A673 (cell line): Measurements from ENCODE around the gene MAN1C1. TPM values are rescaled to one million over a fixed set of nuclear protein-coding genes. Genes with fewer than 3 reads are reported as not detected.

Experiments used
- BruUV-seq: library from RNA; stranded (reverse); fragments of 400-500 nt; replicated peaks from 2 replicates; lab custom pipeline; 2021; lab: Mats Ljungman, UMichigan
- CTCF ChIA-PET: fragments of 300-600 bp; sonication (Branson Sonifier 250); formaldehyde crosslinking; loops from one replicate; lab custom pipeline; 2022; ENCODE audit warnings: antibody characterized with exemption; lab: Charles Lee
- POLR2A ChIA-PET: fragments of 300-600 bp; sonication (Branson Sonifier 250); formaldehyde crosslinking; loops from one replicate; lab custom pipeline; 2022; ENCODE audit warnings: antibody characterized with exemption; ENCODE audit not compliant: low non-redundant PET; lab: Charles Lee
- DNase-seq: peaks from one replicate; pipeline ENCODE4 v3.0.0-alpha.2; 2015; ENCODE audit warnings: low spot score
- H3K27ac ChIP-seq: fragments of 200-600 bp; sonication (generic); 2 replicates; pipeline ENCODE4 v1.5.1; 2016; ENCODE audit warnings: mixed run types, low read depth, mild to moderate bottlenecking, mixed read lengths, antibody characterized with exemption, low read length; ENCODE audit not compliant: poor library complexity, severe bottlenecking
- H3K27me3 ChIP-seq: fragments of 200-600 bp; sonication (generic); replicated peaks from 2 replicates; pipeline ENCODE4 v1.6.1; 2017; ENCODE audit warnings: mixed run types, low read depth, mild to moderate bottlenecking, mixed read lengths, antibody characterized with exemption, low read length; ENCODE audit not compliant: insufficient read depth, poor library complexity
- H3K36me3 ChIP-seq: fragments of 200-600 bp; sonication (generic); 2 replicates; pipeline ENCODE4 v1.6.1; 2016; ENCODE audit warnings: mixed run types, mild to moderate bottlenecking, mixed read lengths, antibody characterized with exemption, low read length; ENCODE audit not compliant: insufficient read depth, poor library complexity, severe bottlenecking
- H3K4me1 ChIP-seq: fragments of 200-600 bp; sonication (generic); 2 replicates; pipeline ENCODE4 v1.6.1; 2017; ENCODE audit warnings: mixed run types, mild to moderate bottlenecking, mixed read lengths, antibody characterized with exemption, low read length; ENCODE audit not compliant: insufficient read depth, poor library complexity, severe bottlenecking
- H3K4me3 ChIP-seq: fragments of 200-600 bp; sonication (generic); 2 replicates; pipeline ENCODE4 v1.5.1; 2016; ENCODE audit warnings: low read depth, mixed run types, mild to moderate bottlenecking, mixed read lengths, low read length; ENCODE audit not compliant: poor library complexity, severe bottlenecking
- H3K9me3 ChIP-seq: fragments of 200-600 bp; sonication (generic); 2 replicates; pipeline ENCODE4 v1.6.1; 2016; ENCODE audit warnings: mixed run types, low read depth, mild to moderate bottlenecking, mixed read lengths, antibody characterized with exemption, low read length; ENCODE audit not compliant: poor library complexity, severe bottlenecking
- CTCF ChIP-seq: fragments of 300-800, 200-600 bp; sonication (generic); conservative IDR thresholded peaks from 2 replicates; pipeline ENCODE4 v1.5.1; 2017; ENCODE audit warnings: low read depth, mild to moderate bottlenecking, antibody characterized with exemption, low read length, moderate library complexity, mixed read lengths
- EZH2 ChIP-seq: fragments of 200-600 bp; sonication (generic); IDR thresholded peaks from 2 replicates; pipeline ENCODE4 v1.6.1; 2017; ENCODE audit warnings: borderline replicate concordance, low read depth, mild to moderate bottlenecking, mixed read lengths, antibody characterized with exemption, low read length; ENCODE audit not compliant: poor library complexity, severe bottlenecking
- intact Hi-C: fragments of 100-400 bp; cut with micrococcal nuclease; formaldehyde crosslinking; loops from one replicate; pipeline ENCODE4 v1.10.0; 2022; ENCODE audit not compliant: unreplicated experiment
- total RNA-seq: library from RNA; stranded (reverse); gene quantifications from 2 replicates; pipeline ENCODE4 v1.2.3, GENCODE V29; 2021

Gene MAN1C1
- total RNA-seq, 1 experiment from 2014 or later: 0.21 TPM

- CTCF ChIA-PET: no interaction called here
These were observed 26.1 kb downstream of the MAN1C1 start for GRCh38 chr1:25642574-25643108.

DNA sequence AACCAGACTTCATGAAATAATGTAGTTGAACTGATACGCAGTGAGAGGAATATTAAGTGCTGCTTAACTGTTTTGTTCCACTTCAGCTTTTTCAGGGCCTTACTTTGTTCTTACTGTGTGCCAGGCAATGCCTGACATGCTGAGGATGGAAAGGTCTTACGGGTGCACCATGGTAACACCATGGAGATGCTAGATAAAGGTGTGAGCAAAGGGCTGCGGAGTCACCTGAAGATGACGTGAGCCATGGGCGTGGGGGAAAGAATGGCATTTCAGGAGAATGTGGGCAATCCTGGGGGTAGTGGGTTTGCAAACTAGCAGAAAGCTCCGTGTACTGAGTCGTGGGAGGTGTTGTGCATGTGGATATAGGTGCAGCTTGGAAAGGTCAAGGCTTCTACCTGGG, 27.3 kb downstream of the MAN1C1 start:
- ChIA-PET CTCF (no interaction called here), POLR2A (no interaction called here)
- H3K27ac ChIP-seq: no peak overlapping the region
- TF ChIP-seq CTCF (no peak), EZH2 (no peak)
- no peak overlapping the region for H3K4me3 ChIP-seq
- intact Hi-C loops: no loop called here
- no peak for DNase-seq
- H3K36me3 ChIP-seq: no peaks in the 10 kb centered on the region
- H3K27me3 ChIP-seq: peaks cover 32% of the 10 kb centered on the region
- BruUV-seq: no TSS peak
- no peaks in the 10 kb centered on the region for H3K4me1 ChIP-seq
- no peaks in the 10 kb centered on the region for H3K9me3 ChIP-seq

More at GRCh38 chr1:25642574-25643108, 26.1 kb downstream of the MAN1C1 start:
- no TSS peak for BruUV-seq
- Histone ChIP-seq H3K27ac (no peak overlapping the region), H3K27me3 (peaks cover 34% of the 10 kb centered on the region), H3K36me3 (no peaks in the 10 kb centered on the region), H3K4me3 (no peak overlapping the region), H3K9me3 (no peaks in the 10 kb centered on the region), H3K4me1 (no peaks in the 10 kb centered on the region)
- TF ChIP-seq EZH2 (no peak), CTCF (no peak)
- no peak for DNase-seq
- POLR2A ChIA-PET: no interaction called here
- intact Hi-C loops: no loop called here

GRCh38 chr1:25644962-25645361, 28.4 kb downstream of the MAN1C1 start:
- CTCF ChIA-PET: no interaction called here
- TF ChIP-seq EZH2 (no peak), CTCF (no peak)
- Histone ChIP-seq H3K4me3 (no peak overlapping the region), H3K27me3 (peaks cover 22% of the 10 kb centered on the region), H3K27ac (no peak overlapping the region), H3K36me3 (no peaks in the 10 kb centered on the region), H3K4me1 (no peaks in the 10 kb centered on the region), H3K9me3 (no peaks in the 10 kb centered on the region)
- no TSS peak for BruUV-seq
- DNase-seq: no peak
- POLR2A ChIA-PET: no interaction called here
- intact Hi-C loops: no loop called here
